HepG2 (cell line): Measurements from ENCODE around the gene ZCCHC3. TPM values are rescaled to one million over a fixed set of nuclear protein-coding genes. Genes with fewer than 3 reads are reported as not detected.

ENCODE experiments used
- AGO1 ChIP-seq: fragments of 200-400 bp; formaldehyde crosslinking; IDR thresholded peaks from 2 replicates; pipeline ENCODE4 v1.6.1; 2017; ENCODE audit warnings: mild to moderate bottlenecking, low read depth, low read length, moderate library complexity; ENCODE audit not compliant: poor library complexity, severe bottlenecking
- ARID5B ChIP-seq: IDR thresholded peaks from 2 replicates; pipeline ENCODE4 v1.4.0; 2020; ENCODE audit warnings: mild to moderate bottlenecking, missing genetic modification reagents
- ASH2L ChIP-seq: fragments of 300-600, 200-600 bp; sonication (generic); IDR thresholded peaks from 2 replicates; pipeline ENCODE4 v1.7.0; 2017; ENCODE audit warnings: low read depth, mild to moderate bottlenecking, moderate library complexity, mixed read lengths, low read length; ENCODE audit not compliant: insufficient read length
- CBX1 ChIP-seq: IDR thresholded peaks from one replicate; pipeline ENCODE4 v1.6.1; 2016; ENCODE audit warnings: antibody characterized with exemption, low read depth
- GABPA ChIP-seq, 2 experiments: IDR thresholded peaks; 2 replicates each; pipeline ENCODE4 v1.6.1; 2011 to 2016; ENCODE audit warnings: low read depth in 2 of 2, low read length in 1 of 2, missing biosample characterization in 1 of 2, missing genetic modification characterization in 1 of 2
- GABPB1 ChIP-seq: IDR thresholded peaks from 2 replicates; pipeline ENCODE4 v1.6.1; 2016; ENCODE audit warnings: mild to moderate bottlenecking, missing genetic modification reagents, moderate library complexity, missing compliant biosample characterization
- KDM5B ChIP-seq: sonication (generic); formaldehyde crosslinking; IDR thresholded peaks from 2 replicates; pipeline ENCODE4 v1.4.0; 2020; ENCODE audit warnings: missing genetic modification reagents, mild to moderate bottlenecking, borderline replicate concordance
- POLR2AphosphoS5 ChIP-seq: IDR thresholded peaks from 2 replicates; pipeline ENCODE4 v1.6.1; 2012; ENCODE audit warnings: low read depth, low read length
- RORA ChIP-seq: sonication (generic); formaldehyde crosslinking; IDR thresholded peaks from 2 replicates; pipeline ENCODE4 v1.5.0; 2020; ENCODE audit warnings: mild to moderate bottlenecking, missing genetic modification reagents, moderate library complexity
- SCMH1 ChIP-seq: sonication (generic); formaldehyde crosslinking; IDR thresholded peaks from 2 replicates; pipeline ENCODE4 v1.9.0; 2021; ENCODE audit warnings: missing genetic modification reagents, mild to moderate bottlenecking, borderline replicate concordance
- THAP11 ChIP-seq: IDR thresholded peaks from 2 replicates; pipeline ENCODE4 v1.6.1; 2016; ENCODE audit warnings: missing biosample characterization, missing genetic modification reagents
- YEATS2 ChIP-seq: sonication (generic); formaldehyde crosslinking; IDR thresholded peaks from 2 replicates; pipeline ENCODE4 v1.4.0; 2020; ENCODE audit warnings: missing genetic modification reagents, borderline replicate concordance
- ZBTB1 ChIP-seq: sonication (generic); formaldehyde crosslinking; IDR thresholded peaks from 2 replicates; pipeline ENCODE4 v1.4.0; 2020; ENCODE audit warnings: missing genetic modification reagents, borderline replicate concordance
- ZIK1 ChIP-seq: sonication (generic); formaldehyde crosslinking; IDR thresholded peaks from 2 replicates; pipeline ENCODE4 v1.5.0; 2020; ENCODE audit warnings: mild to moderate bottlenecking, low read depth, missing genetic modification reagents, borderline replicate concordance
- ZMYM2 ChIP-seq: sonication (generic); formaldehyde crosslinking; IDR thresholded peaks from 2 replicates; pipeline ENCODE4 v1.8.0; 2022; ENCODE audit warnings: mild to moderate bottlenecking, missing genetic modification reagents
- ZNF317 ChIP-seq: sonication (generic); formaldehyde crosslinking; IDR thresholded peaks from 2 replicates; pipeline ENCODE4 v1.5.0; 2020; ENCODE audit warnings: mild to moderate bottlenecking, missing genetic modification reagents
- ZNF530 ChIP-seq: sonication (generic); formaldehyde crosslinking; IDR thresholded peaks from 2 replicates; pipeline ENCODE4 v1.5.0; 2020; ENCODE audit warnings: low read depth, mild to moderate bottlenecking, missing genetic modification reagents
- ZNF598 ChIP-seq: sonication (generic); formaldehyde crosslinking; IDR thresholded peaks from 2 replicates; pipeline ENCODE4 v1.5.1; 2020; ENCODE audit warnings: mild to moderate bottlenecking, missing genetic modification reagents, borderline replicate concordance
- ZNF670 ChIP-seq: sonication (generic); formaldehyde crosslinking; IDR thresholded peaks from 2 replicates; pipeline ENCODE4 v1.8.0; 2022; ENCODE audit warnings: mild to moderate bottlenecking, missing genetic modification reagents, borderline replicate concordance
- ZNF772 ChIP-seq: sonication (generic); formaldehyde crosslinking; IDR thresholded peaks from 2 replicates; pipeline ENCODE4 v1.5.0; 2020; ENCODE audit warnings: mild to moderate bottlenecking, missing genetic modification reagents
- ZNF891 ChIP-seq: sonication (generic); formaldehyde crosslinking; IDR thresholded peaks from 2 replicates; pipeline ENCODE4 v1.5.0; 2020; ENCODE audit warnings: mild to moderate bottlenecking, missing genetic modification reagents
- polyA plus RNA-seq, 8 experiments: library from polyadenylated mRNA; depleted of rRNA in 3 of 8; stranded (reverse) in 7 of 8; unstranded in 1 of 8; fragments of >200 nt; fragmentation: Illumina TruSeq in 4 of 8; extraction: Trizol in 4 of 8; gene quantifications; 2 replicates each; pipeline versions ENCODE4 v1.2.1 to v1.2.3, GENCODE V29; 2011 to 2016; ENCODE audit warnings: low read depth in 4 of 8, missing spikeins in 1 of 8, mixed read lengths in 1 of 8; ENCODE audit not compliant: insufficient read depth in 1 of 8
- total RNA-seq, 5 experiments: library from RNA; depleted of rRNA; stranded (reverse); fragments of >200 nt; fragmentation: Illumina TruSeq; extraction: Trizol; gene quantifications; 2 replicates each; pipeline ENCODE4 v1.2.3, GENCODE V29; 2016; ENCODE audit warnings: low read depth in 1 of 5
- TF ChIP-seq, protein P1 (sequence below): sonication (generic); formaldehyde crosslinking; IDR thresholded peaks from 2 replicates; pipeline ENCODE4 v1.5.0; 2020; ENCODE audit warnings: missing genetic modification reagents
- TF ChIP-seq, protein P2 (sequence below): sonication (generic); formaldehyde crosslinking; IDR thresholded peaks from 2 replicates; pipeline ENCODE4 v1.8.0; 2022; ENCODE audit warnings: mild to moderate bottlenecking, missing genetic modification reagents

Gene ZCCHC3
- total and polyA plus RNA-seq, 2 of the 13 experiments (the other 11 are each of a cell fraction or from before 2014, with no cell fraction given) = 46.6 to 63.0 TPM

DNA sequence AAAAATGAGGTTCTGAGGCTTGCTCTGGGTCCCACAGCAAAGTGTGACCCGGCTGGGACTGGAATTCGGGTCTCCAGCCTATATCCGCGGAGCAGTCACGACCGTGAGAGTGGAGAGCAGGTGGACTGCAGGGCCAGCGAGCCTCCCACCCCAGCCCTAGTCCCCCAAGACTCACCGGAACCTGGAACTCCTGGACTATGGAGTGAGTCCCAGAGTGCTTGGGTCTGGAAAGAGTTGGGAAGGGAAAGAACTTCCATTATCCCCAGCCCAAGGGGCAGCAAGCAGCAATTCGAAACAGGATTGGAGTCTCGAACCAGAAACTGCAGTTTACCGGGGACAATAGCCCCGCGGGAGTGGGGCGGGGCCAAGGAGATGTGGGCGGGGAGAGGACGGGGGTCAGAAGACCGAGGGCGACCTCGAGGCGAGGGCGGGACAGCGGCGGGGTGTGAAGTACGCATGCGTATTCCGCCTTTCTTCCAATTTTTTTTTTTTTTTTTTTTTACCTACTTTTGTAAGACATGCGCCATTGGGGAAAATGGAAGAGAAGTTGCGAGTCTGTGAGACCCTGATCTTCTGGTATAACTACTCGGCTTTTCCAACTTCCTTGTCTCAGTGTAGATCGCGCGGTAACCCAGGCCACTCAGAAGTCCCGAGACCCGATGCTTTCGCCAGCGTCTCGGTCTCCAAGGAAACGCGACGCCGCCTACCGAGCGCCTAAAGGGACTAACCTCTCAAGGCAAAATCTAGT lies 7.1 kb upstream of the ZCCHC3 start, which contains the start of gene C20orf96 (continued):
- TF ChIP-seq ZIK1 (CRISPR knock-in tag) = peak; percentile 56; the same call in 1 of the 2 replicates
- TF ChIP-seq ZNF891 (CRISPR knock-in tag) = no peak
- TF ChIP-seq ZBTB1 (CRISPR knock-in tag) = no peak
- peak; percentile 53; the same call in 1 of the 2 replicates for TF ChIP-seq ZNF670 (CRISPR knock-in tag)
- TF ChIP-seq, protein P1, sequence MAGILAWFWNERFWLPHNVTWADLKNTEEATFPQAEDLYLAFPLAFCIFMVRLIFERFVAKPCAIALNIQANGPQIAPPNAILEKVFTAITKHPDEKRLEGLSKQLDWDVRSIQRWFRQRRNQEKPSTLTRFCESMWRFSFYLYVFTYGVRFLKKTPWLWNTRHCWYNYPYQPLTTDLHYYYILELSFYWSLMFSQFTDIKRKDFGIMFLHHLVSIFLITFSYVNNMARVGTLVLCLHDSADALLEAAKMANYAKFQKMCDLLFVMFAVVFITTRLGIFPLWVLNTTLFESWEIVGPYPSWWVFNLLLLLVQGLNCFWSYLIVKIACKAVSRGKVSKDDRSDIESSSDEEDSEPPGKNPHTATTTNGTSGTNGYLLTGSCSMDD (CRISPR knock-in tag) = no peak
- TF ChIP-seq SCMH1 (CRISPR knock-in tag) = no peak
- peak; percentile 31; the same call in 1 of the 2 replicates for TF ChIP-seq ZNF530 (CRISPR knock-in tag)
- TF ChIP-seq AGO1 = no peak
- peak; percentile 78 for TF ChIP-seq POLR2AphosphoS5
- peak; percentile 76; the same call in 1 of the 2 replicates for TF ChIP-seq KDM5B (CRISPR knock-in tag)
- peak; percentile 69 for TF ChIP-seq CBX1
- TF ChIP-seq ASH2L = peak; percentile 79
- TF ChIP-seq, protein P2, sequence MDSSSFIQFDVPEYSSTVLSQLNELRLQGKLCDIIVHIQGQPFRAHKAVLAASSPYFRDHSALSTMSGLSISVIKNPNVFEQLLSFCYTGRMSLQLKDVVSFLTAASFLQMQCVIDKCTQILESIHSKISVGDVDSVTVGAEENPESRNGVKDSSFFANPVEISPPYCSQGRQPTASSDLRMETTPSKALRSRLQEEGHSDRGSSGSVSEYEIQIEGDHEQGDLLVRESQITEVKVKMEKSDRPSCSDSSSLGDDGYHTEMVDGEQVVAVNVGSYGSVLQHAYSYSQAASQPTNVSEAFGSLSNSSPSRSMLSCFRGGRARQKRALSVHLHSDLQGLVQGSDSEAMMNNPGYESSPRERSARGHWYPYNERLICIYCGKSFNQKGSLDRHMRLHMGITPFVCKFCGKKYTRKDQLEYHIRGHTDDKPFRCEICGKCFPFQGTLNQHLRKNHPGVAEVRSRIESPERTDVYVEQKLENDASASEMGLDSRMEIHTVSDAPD (CRISPR knock-in tag) = peak; percentile 61; the same call in 1 of the 2 replicates
- peak; percentile 44; the same call in 1 of the 2 replicates for TF ChIP-seq ZNF317 (CRISPR knock-in tag)
- TF ChIP-seq ARID5B (CRISPR knock-in tag) = peak; percentile 55; the same call in 1 of the 2 replicates
- TF ChIP-seq ZNF772 (CRISPR knock-in tag) = 0 out of 2 replicates have a peak, but pooled peaks have one; percentile 12
- TF ChIP-seq ZMYM2 (CRISPR knock-in tag) = peak; percentile 81
- peak; percentile 94 for TF ChIP-seq ZNF598 (CRISPR knock-in tag)
- no peak for TF ChIP-seq GABPA (IDR thresholded peaks at IDR 0.05; ENCODE audit: low read depth, low read length)
- no peak; the same call in 1 of the 2 replicates for TF ChIP-seq GABPA (CRISPR knock-in tag; IDR thresholded peaks at IDR 0.05; ENCODE audit: low read depth)
- TF ChIP-seq GABPB1 = peak; percentile 50
- TF ChIP-seq THAP11 (CRISPR knock-in tag) = peak; percentile 73
- 0 out of 2 replicates have a peak, but pooled peaks have one; percentile 47 for TF ChIP-seq YEATS2 (CRISPR knock-in tag)
- TF ChIP-seq RORA (CRISPR knock-in tag) = no peak
